Esophagus squamous epithelium (tissue), 5 donors: ENCODE measurements around the gene CLPTM1L. TPM values are rescaled to one million over a fixed set of nuclear protein-coding genes. Genes with fewer than 3 reads are reported as not detected.

Experiments used
- DNase-seq: peaks from one replicate; lab custom pipeline; 2025; lab: John Stamatoyannopoulos, UW
- H3K27ac ChIP-seq, 4 donors: fragments of 200-600 bp; sonication (generic); one replicate each; pipeline ENCODE4 v1.5.1; 2016 to 2019; ENCODE audit warnings: mild to moderate bottlenecking in 1 of 4
- H3K27me3 ChIP-seq, 4 donors: fragments of 200-600 bp; sonication (generic); 1 replicate in 3 of 4; 2 replicates in 1 of 4; pipeline versions ENCODE4 v1.5.1 to v1.6.0; 2017 to 2021; ENCODE audit warnings: antibody characterized with exemption in 1 of 4
- H3K36me3 ChIP-seq, 3 donors: fragments of 200-600 bp; sonication (generic); one replicate each; pipeline ENCODE4 v1.5.1; 2016 to 2019
- H3K4me1 ChIP-seq, 3 donors: fragments of 200-600 bp; sonication (generic); one replicate each; pipeline ENCODE4 v1.5.1; 2017 to 2019
- H3K4me3 ChIP-seq, 4 donors: fragments of 200-600 bp; sonication (generic); 1 replicate in 3 of 4; 2 replicates in 1 of 4; pipeline ENCODE4 v1.5.1; 2016 to 2019; ENCODE audit warnings: mild to moderate bottlenecking in 2 of 4, moderate library complexity in 1 of 4
- H3K9me3 ChIP-seq, 3 donors: fragments of 200-600 bp; sonication (generic); one replicate each; pipeline ENCODE4 v1.5.1; 2016 to 2019
- POLR2A ChIP-seq, 4 donors: fragments of 450-650 bp; IDR thresholded peaks; one replicate each; pipeline ENCODE4 v1.6.1; 2017; ENCODE audit warnings: antibody characterized with exemption in 4 of 4, mild to moderate bottlenecking in 4 of 4, moderate library complexity in 3 of 4
- WGBS, 2 donors: methylation state at CpG; one replicate each; pipeline ENCODE4 v1.1.5; 2018; 5-methylcytosine and 5-hydroxymethylcytosine counted together
- intact Hi-C: fragments of 100-400 bp; cut with DNase I; formaldehyde crosslinking; loops from one replicate; pipeline ENCODE4 v1.15.0; 2022
- total RNA-seq, 4 donors: library from RNA; depleted of rRNA; stranded (reverse); fragments of >200 nt; gene quantifications; one replicate each; pipeline ENCODE4 v1.1.0, GENCODE V29; 2016
- TF ChIP-seq, protein P1 (sequence below), 6 experiments: fragments of 450-650 bp in 4 of 6; fragments of 200-600 bp in 2 of 6; sonication (generic) in 2 of 6; IDR thresholded peaks; one replicate each; pipeline ENCODE4 v1.5.1; 2016 to 2019; ENCODE audit warnings: antibody characterized with exemption in 6 of 6, mild to moderate bottlenecking in 4 of 6, moderate library complexity in 4 of 6
- donor health status: DM: yes; HTN: yes; CAD: no.

CLPTM1L gene
- total RNA-seq, 4 donors from 2014 or later: 42.8 to 75.2 (median 65.1) TPM

GRCh38 chr5:1300581-1301083, 44.3 kb downstream of the CLPTM1L start:
- H3K9me3 ChIP-seq: no peaks in the 10 kb centered on the region
- no peaks in the 10 kb centered on the region for H3K36me3 ChIP-seq
- peaks cover 0 to 50% (median 0%) of the 10 kb centered on the region in 4 donors for H3K27me3 ChIP-seq
- no peak for DNase-seq
- WGBS, 2 donors: 79 to 85% methylated on average over 16 to 18 of the region's 20 CpGs
- intact Hi-C loops: no loop called here
- no peak for TF ChIP-seq POLR2A (IDR thresholded peaks at IDR 0.05)
- TF ChIP-seq, protein P1, sequence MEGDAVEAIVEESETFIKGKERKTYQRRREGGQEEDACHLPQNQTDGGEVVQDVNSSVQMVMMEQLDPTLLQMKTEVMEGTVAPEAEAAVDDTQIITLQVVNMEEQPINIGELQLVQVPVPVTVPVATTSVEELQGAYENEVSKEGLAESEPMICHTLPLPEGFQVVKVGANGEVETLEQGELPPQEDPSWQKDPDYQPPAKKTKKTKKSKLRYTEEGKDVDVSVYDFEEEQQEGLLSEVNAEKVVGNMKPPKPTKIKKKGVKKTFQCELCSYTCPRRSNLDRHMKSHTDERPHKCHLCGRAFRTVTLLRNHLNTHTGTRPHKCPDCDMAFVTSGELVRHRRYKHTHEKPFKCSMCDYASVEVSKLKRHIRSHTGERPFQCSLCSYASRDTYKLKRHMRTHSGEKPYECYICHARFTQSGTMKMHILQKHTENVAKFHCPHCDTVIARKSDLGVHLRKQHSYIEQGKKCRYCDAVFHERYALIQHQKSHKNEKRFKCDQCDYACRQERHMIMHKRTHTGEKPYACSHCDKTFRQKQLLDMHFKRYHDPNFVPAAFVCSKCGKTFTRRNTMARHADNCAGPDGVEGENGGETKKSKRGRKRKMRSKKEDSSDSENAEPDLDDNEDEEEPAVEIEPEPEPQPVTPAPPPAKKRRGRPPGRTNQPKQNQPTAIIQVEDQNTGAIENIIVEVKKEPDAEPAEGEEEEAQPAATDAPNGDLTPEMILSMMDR (IDR thresholded peaks at IDR 0.05): no peak
- H3K4me3 ChIP-seq: no peak overlapping the region
- no peak overlapping the region for H3K27ac ChIP-seq
- H3K4me1 ChIP-seq: no peaks in the 10 kb centered on the region

DNA sequence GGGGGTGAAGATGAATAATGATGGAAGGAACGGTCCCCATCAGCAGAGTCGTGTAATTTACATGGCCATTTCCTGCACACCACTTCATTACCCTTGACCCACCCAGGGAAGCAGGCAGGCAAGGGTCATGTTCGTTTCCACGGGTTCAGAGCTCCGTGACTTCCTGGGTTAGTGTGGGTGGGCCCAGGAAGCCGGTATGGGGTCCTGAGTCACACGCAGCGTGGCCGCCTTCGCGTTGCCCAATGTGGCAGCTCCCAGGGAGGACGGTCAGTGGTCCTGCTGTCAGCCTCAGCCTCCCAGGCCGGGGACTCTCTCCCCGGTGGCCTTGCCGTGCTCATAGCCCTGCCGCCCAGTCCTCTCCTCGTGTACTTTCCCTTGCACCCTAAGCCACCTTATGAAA, 44.9 kb downstream of the CLPTM1L start:
- H3K27me3 ChIP-seq: peaks cover 0 to 56% (median 0%) of the 10 kb centered on the region in 4 donors
- intact Hi-C loops: no loop called here
- TF ChIP-seq POLR2A (IDR thresholded peaks at IDR 0.05): no peak
- TF ChIP-seq, protein P1 (IDR thresholded peaks at IDR 0.05): no peak
- no peak for DNase-seq
- WGBS, 2 donors: 75 to 78% methylated on average over 9 to 11 of the region's 17 CpGs
- no peaks in the 10 kb centered on the region for H3K36me3 ChIP-seq
- no peak overlapping the region for H3K27ac ChIP-seq
- peaks cover 0 to 4% (median 2%) of the 10 kb centered on the region in 3 donors for H3K4me1 ChIP-seq
- H3K9me3 ChIP-seq: no peaks in the 10 kb centered on the region
- no peak overlapping the region for H3K4me3 ChIP-seq

DNA sequence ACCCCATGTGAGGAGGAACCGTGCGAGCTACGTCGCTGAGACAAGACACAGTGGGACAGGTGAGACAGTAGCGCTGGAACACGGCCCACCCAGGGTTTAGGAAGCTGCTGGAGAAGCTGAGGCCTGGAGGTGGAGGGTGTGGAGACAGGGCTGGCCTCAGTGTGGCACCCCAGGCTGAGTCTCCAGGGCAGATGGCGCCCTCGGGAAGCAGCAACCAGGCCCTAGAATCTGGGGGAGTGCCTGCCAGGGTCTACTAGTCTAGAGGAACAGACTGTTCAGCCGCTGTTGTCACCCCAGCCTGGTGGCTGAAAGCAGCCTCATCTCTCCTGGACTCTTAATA, 45.4 kb downstream of the CLPTM1L start:
- H3K4me3 ChIP-seq: no peak overlapping the region
- intact Hi-C loops: no loop called here
- H3K27ac ChIP-seq: no peak overlapping the region
- H3K9me3 ChIP-seq: no peaks in the 10 kb centered on the region
- no peak for TF ChIP-seq POLR2A (IDR thresholded peaks at IDR 0.05)
- TF ChIP-seq, protein P1 (IDR thresholded peaks at IDR 0.05): no peak
- H3K36me3 ChIP-seq: no peaks in the 10 kb centered on the region
- H3K27me3 ChIP-seq: peaks cover 0 to 61% (median 0%) of the 10 kb centered on the region in 4 donors
- DNase-seq: no peak
- H3K4me1 ChIP-seq: peaks cover under 1 to 8% (median 7%) of the 10 kb centered on the region in 3 donors
- 81 to 87% methylated on average over 5 to 9 of the region's 9 CpGs for WGBS, 2 donors

DNA sequence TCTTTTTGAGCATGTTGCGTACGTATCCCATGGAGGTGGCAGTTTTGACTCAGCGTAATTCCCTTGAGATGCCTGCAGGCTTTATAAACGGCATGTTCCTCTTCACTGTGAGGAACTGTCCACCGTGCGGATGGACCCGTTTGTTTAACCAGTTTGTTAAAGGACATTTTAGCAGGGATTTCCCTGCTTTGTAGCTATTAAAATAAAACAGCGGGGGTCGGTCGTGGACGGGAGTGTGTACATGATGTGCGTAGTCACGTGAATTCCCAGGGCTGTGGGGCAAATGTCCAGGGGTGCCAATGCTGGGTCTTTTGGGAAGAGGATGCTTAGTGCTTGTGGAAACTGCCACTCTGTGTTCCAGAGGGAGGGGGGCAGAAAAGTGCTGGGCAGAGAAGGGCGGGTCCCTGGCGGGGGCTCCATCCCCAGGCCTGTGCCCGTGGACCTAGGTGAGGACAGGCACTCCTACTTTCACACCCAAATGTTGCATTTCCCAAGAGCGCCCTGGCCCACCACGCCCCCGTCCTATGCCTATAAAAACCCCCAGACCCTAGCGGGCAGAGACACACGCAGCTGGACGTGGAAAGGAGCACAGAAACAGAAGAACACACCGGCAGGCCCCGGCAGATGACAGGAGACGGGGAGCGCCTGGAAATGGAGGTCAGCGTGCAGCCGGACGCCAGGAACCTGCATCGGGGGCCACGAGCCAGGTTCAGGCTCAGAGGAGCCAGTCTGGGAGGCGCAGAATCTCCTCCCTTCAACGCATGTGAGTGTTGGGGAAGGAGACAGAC, 46.0 kb downstream of the CLPTM1L start:
- no peaks in the 10 kb centered on the region for H3K36me3 ChIP-seq
- no peak for DNase-seq
- H3K27me3 ChIP-seq: peaks cover 0 to 67% (median 0%) of the 10 kb centered on the region in 4 donors
- intact Hi-C loops: no loop called here
- TF ChIP-seq, protein P1 (IDR thresholded peaks at IDR 0.05): no peak
- no peak for TF ChIP-seq POLR2A (IDR thresholded peaks at IDR 0.05)
- H3K9me3 ChIP-seq: no peaks in the 10 kb centered on the region
- peaks cover 4 to 14% (median 9%) of the 10 kb centered on the region in 3 donors for H3K4me1 ChIP-seq
- no peak overlapping the region for H3K27ac ChIP-seq
- 73 to 79% methylated on average over 21 to 25 of the region's 33 CpGs for WGBS, 2 donors
- no peak overlapping the region for H3K4me3 ChIP-seq

DNA sequence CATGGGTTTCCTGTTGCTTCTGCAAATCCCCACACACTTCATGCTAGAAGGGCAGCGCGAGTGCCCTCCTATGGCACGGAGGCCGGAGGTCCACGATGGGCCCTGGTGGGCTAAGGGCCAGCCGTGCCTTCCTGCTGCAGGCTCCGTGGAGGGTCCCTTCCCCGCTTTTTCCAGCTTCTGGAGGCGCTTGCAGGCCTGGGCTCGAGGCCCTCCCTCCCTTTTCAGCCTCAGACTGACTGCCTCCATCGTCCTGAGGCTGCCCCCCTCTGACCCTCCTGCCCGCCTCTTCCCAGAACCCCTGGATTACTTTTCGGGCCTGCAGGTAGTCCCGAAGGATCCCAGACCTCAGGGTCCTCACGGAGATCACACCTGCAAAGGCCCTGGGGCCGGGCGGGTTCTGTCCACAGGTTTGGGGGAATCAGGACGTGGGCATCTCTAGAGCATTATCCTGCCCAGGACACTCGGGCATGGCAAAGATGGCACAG, 46.8 kb downstream of the CLPTM1L start:
- Histone ChIP-seq H3K27me3 (peaks cover 0 to 75% (median 0%) of the 10 kb centered on the region in 4 donors), H3K4me1 (peaks cover 4 to 15% (median 9%) of the 10 kb centered on the region in 3 donors), H3K36me3 (no peaks in the 10 kb centered on the region), H3K4me3 (no peak overlapping the region), H3K27ac (no peak overlapping the region), H3K9me3 (no peaks in the 10 kb centered on the region)
- WGBS, 2 donors: 69 to 82% methylated on average over 13 to 19 of the region's 19 CpGs
- no peak for DNase-seq
- no peak for TF ChIP-seq POLR2A (IDR thresholded peaks at IDR 0.05)
- TF ChIP-seq, protein P1 (IDR thresholded peaks at IDR 0.05): no peak
- intact Hi-C loops: no loop called here
